Measurements from ENCODE around the gene SORBS1.

DNA sequence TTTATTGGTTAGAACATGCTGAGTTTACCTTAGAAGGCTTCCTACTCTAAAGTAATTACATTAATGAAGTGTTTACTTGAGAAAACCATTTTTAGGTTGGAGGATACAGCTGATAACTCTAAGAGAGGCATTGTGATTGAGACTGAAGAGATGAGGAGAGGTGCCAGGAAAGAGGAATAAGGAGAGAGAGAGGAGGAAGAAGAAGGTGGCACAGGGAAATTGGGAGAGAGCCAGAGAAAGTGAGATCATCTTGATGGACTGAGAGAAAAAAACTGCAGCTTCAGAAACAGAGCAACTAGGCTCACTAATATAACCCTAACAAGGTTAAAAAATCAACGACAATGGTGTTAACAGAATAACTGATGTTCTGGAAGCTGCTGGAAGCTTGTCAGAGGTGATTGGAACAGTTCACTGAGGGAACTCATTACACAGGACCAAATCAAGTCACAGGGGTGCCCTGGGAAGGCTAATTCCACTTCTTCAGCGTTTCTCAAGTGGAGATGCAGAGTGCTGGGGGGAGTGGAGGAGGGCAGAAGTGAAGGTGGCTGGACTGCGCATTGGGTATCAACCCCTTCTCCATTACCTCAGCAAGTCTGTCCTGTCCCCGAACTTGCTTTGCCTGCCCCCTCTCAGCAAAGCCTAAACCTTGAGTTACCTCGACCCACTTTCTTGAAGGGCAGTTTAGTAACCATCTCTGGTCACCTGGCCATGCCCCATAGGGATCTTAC is 6.9 kb upstream of the SORBS1 start:
- TF ChIP-seq KMT2A (CRISPR knock-in tag; IDR thresholded peaks at IDR 0.05), result no peak
- TF ChIP-seq LCORL (IDR thresholded peaks at IDR 0.05), result no peak
- TF ChIP-seq LCORL (CRISPR knock-in tag; IDR thresholded peaks at IDR 0.05), result no peak
- TF ChIP-seq ZIK1 (CRISPR knock-in tag; IDR thresholded peaks at IDR 0.05; ENCODE audit: borderline replicate concordance, low read depth), result no peak
- no peak for TF ChIP-seq TAF1 (CRISPR knock-in tag; IDR thresholded peaks at IDR 0.05)
- no peak for TF ChIP-seq POLR2A (IDR thresholded peaks at IDR 0.05; ENCODE audit: insufficient read depth in 1 of 2, low read depth in 2 of 2, low read length in 2 of 2)
- TF ChIP-seq POLR2G (IDR thresholded peaks at IDR 0.05; ENCODE audit: low read depth, low read length), result no peak
- TF ChIP-seq NAIF1 (CRISPR knock-in tag; IDR thresholded peaks at IDR 0.05; ENCODE audit: borderline replicate concordance), result no peak
- TF ChIP-seq, protein P1, sequence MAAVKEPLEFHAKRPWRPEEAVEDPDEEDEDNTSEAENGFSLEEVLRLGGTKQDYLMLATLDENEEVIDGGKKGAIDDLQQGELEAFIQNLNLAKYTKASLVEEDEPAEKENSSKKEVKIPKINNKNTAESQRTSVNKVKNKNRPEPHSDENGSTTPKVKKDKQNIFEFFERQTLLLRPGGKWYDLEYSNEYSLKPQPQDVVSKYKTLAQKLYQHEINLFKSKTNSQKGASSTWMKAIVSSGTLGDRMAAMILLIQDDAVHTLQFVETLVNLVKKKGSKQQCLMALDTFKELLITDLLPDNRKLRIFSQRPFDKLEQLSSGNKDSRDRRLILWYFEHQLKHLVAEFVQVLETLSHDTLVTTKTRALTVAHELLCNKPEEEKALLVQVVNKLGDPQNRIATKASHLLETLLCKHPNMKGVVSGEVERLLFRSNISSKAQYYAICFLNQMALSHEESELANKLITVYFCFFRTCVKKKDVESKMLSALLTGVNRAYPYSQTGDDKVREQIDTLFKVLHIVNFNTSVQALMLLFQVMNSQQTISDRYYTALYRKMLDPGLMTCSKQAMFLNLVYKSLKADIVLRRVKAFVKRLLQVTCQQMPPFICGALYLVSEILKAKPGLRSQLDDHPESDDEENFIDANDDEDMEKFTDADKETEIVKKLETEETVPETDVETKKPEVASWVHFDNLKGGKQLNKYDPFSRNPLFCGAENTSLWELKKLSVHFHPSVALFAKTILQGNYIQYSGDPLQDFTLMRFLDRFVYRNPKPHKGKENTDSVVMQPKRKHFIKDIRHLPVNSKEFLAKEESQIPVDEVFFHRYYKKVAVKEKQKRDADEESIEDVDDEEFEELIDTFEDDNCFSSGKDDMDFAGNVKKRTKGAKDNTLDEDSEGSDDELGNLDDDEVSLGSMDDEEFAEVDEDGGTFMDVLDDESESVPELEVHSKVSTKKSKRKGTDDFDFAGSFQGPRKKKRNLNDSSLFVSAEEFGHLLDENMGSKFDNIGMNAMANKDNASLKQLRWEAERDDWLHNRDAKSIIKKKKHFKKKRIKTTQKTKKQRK (IDR thresholded peaks at IDR 0.05; ENCODE audit: low read length), result no peak
- TF ChIP-seq, protein P2, sequence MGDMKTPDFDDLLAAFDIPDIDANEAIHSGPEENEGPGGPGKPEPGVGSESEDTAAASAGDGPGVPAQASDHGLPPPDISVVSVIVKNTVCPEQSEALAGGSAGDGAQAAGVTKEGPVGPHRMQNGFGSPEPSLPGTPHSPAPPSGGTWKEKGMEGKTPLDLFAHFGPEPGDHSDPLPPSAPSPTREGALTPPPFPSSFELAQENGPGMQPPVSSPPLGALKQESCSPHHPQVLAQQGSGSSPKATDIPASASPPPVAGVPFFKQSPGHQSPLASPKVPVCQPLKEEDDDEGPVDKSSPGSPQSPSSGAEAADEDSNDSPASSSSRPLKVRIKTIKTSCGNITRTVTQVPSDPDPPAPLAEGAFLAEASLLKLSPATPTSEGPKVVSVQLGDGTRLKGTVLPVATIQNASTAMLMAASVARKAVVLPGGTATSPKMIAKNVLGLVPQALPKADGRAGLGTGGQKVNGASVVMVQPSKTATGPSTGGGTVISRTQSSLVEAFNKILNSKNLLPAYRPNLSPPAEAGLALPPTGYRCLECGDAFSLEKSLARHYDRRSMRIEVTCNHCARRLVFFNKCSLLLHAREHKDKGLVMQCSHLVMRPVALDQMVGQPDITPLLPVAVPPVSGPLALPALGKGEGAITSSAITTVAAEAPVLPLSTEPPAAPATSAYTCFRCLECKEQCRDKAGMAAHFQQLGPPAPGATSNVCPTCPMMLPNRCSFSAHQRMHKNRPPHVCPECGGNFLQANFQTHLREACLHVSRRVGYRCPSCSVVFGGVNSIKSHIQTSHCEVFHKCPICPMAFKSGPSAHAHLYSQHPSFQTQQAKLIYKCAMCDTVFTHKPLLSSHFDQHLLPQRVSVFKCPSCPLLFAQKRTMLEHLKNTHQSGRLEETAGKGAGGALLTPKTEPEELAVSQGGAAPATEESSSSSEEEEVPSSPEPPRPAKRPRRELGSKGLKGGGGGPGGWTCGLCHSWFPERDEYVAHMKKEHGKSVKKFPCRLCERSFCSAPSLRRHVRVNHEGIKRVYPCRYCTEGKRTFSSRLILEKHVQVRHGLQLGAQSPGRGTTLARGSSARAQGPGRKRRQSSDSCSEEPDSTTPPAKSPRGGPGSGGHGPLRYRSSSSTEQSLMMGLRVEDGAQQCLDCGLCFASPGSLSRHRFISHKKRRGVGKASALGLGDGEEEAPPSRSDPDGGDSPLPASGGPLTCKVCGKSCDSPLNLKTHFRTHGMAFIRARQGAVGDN (CRISPR knock-in tag; IDR thresholded peaks at IDR 0.05), result no peak
